Measurements from ENCODE around the gene SNX22.

The SNX22 gene

DNA sequence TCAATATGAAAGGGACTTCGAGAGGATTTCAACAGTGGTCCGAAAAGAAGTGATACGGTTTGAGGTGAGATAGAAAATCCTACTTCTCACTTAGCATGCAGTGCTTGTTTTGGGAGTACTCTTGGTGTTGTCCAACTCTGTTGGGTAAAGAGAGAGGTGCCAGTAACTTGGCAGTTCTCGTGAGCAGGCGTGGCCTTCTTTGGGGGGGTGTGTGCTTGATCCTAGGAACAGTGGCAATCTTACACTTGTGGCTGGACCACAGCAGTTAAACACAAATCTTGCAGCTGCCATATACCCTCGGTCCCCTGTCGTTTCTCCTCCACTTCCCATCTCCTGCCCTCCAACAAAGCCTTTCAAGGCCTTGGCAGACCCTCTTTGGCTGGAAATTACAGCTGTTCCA lies 15.2 kb upstream of the SNX22 start:
- DNase-seq, result no peak

DNA sequence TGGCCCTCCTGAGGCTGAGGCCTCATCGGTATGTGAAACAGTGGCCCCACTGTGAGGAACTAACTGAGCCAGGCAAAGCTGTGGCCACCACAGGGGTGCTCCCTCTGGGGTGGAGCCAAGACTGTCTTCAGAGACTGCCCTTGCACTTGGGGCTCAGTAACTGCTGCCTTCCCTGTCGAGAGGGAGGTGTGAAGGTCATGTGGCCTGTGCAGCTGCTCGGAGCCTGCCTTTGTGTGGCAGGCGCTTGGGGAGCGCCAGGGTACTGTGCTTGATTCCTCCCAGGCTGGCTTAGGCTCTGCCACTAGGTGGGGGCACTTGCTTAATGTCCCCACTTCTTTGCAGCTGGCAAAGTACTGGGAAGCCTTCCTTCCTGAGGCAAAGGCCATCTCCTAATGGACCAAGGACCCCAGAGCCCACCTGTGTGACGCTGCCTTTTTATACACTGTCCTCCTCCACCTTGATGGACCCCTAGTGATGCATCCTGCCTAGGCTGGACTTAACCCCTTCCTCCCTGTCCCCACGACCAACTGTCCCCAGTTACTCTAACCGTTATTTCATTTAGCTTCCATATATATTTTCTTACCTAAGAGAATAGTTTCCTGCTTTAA lies 14.2 kb upstream of the SNX22 start:
- no peak for DNase-seq

DNA sequence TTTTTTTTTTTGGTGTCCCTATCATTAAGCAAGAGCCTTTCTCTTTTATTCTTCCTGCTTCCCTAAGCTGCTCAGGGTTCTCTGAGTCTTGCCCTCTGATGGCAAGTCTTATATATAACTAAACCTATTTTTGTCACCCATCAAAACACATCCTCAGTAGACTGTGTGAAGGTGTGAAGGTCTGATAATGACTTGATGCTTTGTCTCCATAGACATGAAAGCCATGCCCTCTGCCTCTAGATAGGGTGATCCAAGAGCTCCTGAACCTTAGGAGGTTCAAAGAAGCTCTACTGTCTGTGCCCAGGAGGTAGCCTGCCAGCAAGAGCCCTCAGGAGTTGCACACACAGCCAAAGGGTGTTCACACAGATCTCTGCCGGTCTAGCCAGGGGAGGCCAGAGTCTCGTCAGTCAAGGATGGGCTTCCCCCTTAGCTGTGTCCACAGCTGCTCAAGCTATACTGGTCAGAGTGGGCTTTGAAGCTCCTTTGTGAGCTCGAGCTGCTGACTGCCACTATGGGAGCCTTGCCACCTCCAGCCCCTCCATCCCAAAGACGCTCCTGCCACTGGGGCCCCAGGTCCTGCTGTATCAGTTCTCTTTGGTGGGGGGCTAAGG lies 13.1 kb upstream of the SNX22 start:
- no peak for DNase-seq

DNA sequence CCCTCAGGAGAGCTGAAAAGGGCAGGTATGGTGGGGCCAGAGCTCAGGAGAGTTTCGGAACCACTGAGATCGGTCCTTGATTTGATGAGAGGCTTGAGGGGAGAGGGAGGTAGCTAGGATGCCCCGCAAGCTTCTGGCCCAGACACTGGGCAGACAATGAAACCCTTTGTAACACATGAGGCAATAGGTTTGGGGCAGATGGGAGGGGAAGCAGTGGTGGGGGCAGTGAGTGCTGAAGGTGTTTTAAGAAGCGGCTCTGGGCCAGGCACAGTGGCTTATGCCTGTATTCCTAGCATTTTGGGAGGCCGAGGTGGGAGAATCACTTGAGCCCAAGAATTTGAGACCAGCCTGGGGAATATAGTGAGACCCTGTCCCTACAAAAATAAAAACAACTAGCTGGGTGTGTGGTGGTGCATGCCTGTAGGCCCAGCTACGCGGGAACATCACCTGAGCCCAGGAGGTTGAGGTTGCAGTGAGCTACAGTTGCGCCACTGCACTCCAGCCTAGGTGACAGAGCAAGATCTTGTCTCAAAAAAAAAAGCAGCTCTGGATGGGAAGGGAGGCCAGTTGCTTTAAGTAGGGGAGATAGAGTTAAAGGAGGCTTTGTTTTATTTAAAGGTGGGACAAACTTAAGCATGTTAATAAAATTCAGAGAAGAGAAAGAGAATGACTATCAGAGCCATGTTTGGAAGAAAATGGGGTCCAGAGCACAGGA lies 9.6 kb upstream of the SNX22 start:
- no peak for DNase-seq

DNA sequence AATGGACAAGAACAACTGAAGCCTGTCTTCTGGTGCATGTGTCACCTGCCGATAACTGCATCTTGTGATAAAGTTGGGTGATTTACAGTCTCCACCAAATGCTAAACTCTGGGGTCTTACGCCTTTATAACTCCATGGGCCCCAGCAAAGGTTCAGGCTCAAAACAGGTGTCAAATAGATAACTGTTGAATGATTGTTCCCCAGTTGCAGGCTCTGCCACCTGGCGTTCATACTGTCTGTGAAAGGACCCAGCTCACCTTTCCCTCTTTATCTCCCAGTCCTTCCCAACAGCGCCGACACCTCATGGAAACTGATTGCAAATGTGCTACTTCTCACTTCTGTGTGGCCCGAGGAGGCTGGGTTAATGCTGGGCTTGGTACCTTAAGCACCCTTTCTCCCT lies 8.3 kb upstream of the SNX22 start:
- no peak for DNase-seq

DNA sequence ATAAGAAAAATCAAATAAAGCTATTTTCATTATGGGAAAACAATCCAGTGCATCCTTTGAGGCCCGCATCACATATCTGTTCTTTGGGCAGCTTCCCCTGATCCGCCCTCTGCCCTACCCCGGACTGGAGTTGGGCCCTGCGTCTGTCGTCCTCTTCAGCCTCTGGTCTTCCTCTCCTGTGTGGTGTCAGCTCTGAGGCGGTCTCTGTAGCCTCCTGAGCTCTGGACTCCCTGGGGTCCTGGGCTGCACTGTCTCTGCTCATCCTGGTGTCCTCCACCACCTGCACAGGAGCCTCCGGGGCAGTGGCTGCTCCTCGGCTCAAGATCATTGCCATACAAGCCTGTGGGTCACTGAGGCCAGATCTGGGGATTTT lies 7.4 kb upstream of the SNX22 start:
- DNase-seq, result no peak

DNA sequence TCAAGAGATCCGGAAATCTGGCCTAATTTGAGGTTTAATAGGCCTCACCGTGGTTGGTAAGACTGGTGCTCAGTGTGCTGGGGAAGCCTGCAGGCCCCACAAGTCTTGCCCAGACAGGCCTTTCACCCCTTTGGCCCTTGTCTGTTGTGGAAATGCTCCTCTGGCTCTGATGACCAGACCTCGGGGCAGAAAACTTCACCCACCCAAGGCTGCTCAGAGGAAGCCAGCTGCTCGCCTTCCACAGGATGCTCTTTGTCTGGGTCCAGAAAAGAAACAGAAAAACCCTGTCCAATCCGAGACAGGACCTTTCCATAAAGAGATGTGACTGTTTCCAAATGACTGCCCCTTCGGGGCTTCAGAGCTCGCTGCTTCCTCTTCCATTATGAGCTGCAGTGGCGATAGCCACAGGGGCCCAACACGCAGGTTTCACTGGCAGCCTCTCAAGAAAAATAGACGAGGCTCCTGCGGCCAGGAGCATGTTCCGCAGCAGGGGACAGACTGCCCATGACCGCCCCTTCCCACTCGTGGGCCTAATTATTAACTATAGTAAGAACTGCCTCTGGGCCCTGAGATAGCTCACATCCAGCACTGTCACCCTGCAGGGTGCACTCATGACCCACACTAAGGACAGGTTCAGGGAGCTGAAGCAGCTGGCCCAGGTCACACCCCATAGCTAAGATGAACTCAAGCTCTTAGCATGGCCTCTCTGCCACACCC lies 6.8 kb upstream of the SNX22 start:
- DNase-seq, result no peak

DNA sequence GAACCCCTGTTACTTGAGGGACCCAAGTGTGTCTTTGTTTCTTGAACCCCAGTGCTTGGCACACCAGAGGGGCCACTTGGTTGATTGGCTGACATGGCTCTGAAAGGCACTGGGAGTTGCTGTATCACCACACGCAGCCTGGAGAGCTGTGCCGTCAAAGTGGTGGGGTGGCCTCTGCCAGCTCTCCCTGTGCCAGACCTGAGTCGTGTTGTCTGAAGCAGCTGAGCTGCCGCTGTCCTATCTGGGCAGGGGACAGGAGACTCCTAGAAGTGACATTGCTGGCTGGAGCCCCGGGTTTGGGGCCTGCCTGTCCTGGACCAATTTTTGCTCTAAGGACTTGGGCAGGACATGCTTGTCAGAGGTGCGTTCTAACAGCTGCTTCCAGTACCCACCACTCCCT lies 5.5 kb upstream of the SNX22 start:
- DNase-seq, result no peak

DNA sequence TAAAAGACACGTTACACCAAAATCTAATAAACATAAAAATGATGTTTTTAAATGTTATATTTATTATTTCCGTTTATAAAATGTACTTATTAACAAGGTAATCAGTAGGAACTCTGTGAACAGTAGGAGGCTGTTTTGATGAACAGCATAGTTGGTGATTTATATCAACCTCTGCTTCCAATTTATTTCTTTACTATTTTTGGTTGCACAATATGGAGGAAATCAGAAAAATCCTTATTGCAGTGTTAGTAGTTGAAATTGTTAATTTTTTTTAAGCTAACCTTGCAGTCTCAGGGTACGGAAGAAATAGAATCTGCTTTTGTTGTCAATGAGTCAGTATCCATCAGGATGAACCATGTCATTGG lies 5.0 kb upstream of the SNX22 start:
- DNase-seq, result no peak

DNA sequence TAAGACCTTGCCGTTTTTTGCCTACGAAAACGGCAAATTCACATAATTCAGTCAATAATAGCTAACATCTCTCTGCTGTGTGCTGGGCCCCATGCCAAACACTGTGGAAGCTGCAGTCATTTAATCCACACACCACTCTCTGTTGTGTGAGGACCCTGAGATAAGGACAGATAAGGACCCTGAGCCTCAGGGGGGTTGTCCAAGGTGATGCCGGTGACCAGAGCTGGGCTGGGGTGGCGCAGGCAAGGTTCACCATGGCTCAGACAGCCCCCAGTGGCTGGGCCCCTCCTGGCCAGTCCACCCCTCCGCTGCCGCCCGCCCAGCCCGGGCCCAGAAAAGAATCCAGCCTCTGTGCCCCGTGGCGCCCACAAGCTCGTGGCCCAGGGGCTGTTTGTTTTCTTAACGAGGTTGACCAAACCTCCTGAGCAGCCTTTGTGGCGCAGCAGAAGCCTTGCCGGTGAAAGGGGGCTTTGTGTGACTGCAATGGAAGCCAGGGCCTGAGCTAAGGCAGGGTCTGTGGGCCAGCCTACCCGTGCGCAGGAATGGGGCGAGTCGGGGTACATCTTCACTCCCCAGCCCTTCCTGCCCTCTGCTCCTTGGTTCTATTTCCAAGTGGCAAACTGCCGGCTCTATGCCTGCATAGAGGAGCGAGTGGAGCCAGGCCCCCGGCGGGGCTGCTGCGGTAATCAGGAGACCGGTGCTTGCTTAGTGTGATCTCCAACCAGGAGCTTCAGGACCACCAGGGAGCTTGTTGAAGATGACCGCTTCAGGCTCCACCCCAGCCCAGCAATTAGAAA lies 4.4 kb upstream of the SNX22 start:
- no peak for DNase-seq

DNA sequence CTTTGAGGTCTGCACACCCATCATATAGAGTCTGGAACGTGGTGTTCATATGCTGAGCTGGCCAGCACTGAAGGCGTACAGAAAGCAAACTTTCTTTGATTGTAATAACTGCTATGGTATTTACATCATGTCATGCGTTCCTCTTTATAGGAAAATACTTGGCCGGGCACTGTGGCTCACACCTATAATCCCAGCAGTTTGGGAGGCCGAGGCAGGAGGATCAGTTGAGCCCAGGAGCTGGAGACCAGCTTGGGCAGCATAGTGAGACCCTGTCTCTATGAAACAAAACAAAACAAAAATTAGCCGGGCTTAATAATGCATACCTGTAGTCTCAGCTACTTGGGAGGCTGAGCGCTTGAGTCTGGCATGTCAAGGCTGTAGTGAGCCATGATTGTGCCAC lies 3.4 kb upstream of the SNX22 start:
- DNase-seq, result no peak

DNA sequence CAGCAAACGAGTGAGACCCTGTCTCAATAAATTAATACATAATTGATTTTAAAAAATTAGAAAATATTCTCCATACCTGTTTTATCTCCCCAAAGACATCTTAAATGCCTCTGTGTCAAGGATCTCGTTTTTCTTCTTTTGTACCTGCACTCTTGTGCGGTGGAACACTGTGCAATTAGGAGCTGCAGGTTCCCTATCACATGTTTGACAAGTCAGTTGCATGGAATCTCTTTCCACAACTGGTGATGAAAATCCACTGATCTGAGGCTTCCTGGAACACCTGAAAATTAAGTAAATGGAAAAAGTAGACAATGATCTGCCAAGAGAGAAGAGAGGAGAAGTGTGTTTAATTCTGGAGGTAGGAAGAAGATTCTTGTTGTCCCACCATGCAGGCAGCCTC lies 3.0 kb upstream of the SNX22 start:
- DNase-seq, result no peak

DNA sequence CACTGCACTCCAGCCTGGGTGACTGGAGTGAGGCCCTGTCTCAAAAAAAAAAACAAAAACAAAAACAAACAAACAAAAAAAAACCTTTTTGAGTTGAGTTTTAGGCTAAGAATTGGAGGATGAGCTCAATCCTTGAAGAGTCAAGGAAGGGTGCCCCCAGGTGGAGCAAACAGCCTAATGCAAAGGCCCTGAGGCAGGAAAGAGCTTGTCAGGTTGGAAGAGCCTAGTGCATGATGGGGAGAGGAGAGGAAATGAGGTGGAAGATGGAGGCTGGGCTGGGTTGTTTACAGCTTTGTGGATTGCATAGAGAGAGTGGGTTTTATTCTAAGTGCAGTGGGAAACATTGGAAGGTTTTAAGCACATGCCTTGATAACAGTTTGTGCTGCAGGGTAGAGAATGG lies 2.1 kb upstream of the SNX22 start:
- DNase-seq, result peak in 1 of 2 donors; percentile 5

DNA sequence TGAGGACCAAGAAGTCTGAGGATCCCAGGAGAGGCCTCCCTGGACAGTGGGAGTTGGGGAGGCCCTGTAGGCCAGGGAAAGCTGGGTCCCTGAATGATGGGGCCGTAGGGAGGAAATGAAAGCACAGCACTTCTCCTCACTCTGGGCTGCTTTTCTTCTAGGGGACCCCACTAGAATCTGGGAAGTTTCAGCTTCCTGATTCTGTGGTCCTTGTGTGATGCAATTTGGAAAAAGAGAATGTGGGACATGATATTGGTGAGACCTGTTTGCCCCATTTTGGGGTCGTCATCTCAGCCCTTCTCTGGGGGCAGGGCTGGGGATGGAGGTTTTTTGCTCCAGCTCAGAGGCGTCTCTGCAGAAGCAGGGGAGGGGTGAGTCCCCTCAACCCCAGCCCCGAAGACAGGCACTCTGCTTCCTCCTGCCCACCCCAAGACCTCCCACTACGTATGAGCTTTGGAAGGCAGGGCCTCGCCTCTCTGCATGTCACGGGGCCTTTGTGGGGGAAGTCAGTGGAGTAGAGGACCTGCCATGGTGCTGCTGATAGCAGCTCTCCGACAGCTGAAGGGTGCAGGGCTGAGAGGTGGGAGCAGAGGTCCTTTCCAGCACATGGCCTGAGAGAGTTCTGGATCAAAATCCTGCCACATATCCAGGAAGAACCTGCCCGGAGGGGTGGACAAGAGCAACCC lies 1.5 kb upstream of the SNX22 start:
- DNase-seq, result peak; percentile 15 to 41

DNA sequence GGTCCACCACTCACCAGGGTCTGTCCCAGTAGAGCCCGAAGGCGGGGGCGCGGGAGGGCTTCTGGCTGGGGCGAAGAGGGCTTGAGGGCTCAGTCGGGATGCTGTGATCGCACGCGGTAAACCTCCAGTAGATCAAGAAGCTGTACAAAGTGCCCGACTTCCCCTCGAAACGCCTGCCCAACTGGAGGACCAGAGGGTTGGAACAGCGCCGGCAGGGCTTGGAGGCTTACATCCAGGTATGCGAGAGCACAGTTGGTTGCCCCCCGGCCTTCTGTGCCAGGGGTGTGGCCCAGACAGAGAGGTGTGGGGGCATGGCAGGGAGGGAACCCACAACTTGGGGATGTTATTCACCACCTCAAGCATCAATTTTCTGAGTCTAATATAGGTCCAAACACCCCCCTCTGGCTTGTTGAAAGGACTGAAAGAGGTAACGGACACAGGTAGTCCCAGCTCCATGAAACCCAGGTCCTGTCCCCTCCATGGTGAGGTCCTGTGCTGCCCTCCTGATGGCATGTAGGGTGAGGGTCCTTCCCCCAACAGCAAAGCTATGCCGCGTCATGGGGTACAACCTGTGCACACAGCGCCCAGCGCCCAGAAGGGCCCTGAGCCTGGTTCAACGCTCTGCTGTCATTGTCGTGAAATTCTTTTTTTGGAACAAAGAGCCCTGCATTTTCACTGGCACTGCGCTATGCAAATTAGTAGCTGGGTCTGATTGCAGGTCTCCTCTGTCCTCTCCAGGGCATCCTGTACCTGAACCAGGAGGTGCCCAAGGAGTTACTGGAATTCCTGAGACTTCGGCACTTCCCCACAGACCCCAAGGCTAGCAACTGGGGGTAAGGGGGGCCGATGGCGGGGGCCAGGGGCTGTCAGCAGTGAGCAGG lies 1.2 kb downstream of the SNX22 start:
- DNase-seq, result peak in 1 of 2 donors; percentile 5

DNA sequence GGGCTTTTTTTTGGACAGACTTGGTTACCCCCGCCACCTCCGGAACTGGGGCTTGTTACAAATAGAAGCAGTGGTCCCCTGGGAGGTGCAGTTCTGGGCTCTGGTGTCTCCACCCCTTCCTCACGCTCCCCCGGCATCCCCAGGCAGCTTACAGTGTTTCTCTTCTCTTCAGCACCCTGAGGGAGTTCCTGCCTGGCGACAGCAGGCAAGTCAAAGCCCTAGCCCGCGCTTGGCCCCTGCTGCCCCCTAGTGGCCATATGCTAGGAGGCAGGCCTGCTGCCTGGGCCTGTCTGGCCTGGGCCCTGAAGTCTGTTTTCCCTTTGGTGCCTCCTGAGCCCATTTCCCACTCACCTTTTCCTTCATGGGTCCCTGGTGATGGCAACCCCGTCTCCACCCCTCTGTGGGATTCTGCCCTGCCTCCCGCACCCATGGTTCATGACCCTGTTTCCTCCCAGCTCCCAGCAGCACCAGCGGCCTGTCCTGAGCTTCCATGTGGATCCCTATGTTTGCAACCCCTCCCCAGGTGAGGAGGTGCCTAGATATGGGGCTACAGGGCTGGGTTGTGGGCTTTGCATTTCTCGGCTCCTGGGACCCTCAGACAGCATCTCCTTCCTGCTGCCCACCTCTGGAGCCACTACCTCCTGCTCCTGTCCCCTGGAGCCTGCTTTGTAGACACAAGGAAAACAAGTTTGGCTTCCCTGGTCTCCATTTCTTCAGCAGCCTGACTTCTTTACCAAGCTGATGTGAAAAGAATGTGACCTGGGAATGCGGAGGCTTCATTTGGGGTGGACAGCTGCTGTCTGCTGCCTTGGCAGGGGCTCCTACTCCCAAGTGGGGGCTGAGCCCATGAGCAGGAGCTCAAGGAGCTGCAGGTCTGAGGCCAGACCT lies 2.2 kb downstream of the SNX22 start:
- DNase-seq, result peak; percentile 69 to 98

DNA sequence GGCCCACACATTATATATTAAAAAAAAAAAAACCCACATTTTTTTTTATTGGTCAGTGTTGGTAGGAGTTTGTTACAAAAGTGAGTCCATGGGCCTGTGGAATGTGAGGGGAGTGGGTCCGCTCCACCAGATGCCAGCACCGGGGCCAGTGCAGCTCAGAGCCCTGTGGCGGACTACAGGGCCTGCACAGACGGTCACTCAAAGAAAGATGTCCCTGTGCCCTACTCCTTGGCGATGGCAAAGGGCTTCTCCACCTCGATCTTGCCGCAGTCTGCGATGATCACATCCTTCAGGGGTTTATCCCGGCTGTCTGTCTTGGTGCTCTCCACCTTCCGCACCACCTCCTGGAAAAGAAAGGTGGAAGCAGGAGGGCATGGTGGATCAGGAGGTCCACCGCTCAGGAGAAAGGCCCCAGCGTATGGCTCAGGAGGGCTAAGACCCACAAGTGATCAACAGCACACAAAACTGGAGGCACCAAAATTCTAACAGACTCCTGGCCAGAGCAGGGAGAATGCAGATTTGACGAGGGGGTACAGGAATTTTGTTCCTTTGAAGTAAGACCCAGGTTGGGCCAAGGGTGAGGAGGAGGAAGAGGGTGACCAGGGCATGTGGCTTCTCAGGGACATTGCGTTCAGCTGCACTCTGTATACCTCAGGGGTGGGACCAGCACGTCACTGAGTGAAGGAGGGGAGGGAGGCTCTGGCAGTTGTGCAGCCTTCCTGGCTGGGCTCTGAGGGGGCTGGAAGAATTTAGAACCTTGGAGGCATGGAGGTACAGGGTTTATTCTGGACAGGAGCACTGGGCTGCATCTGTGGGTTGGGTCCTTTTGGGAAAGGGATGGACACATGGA lies 4.5 kb downstream of the SNX22 start:
- DNase-seq, result no peak

DNA sequence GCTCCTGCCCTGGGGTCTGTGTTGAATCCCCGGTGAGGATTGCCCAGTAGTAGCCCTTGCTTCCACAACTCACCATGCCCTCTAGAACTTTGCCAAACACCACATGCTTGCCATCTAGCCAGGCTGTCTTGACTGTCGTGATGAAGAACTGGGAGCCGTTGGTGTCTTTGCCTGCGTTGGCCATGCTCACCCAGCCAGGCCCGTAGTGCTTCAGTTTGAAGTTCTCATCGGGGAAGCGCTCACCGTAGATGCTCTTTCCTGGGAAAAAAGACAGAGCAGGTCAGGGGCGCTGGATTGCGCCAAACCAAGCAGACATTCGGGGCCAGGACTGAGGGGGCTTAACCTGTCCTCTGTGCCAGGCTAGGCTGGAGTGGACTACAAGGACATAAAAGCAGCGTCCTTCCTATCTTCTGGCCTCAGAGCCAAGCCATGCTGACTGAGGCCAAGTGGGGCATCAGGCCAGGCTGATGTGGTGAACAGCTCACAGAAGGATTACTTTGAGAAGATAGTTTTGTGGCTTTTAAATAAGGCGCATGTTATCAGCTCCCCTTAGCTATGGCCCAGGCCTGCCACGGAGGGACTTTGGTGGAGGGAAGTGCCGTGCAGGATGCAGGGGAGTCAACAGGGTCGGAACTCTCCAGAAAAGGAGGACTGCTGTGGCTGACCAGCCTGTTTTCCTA lies 5.3 kb downstream of the SNX22 start:
- no peak for DNase-seq

DNA sequence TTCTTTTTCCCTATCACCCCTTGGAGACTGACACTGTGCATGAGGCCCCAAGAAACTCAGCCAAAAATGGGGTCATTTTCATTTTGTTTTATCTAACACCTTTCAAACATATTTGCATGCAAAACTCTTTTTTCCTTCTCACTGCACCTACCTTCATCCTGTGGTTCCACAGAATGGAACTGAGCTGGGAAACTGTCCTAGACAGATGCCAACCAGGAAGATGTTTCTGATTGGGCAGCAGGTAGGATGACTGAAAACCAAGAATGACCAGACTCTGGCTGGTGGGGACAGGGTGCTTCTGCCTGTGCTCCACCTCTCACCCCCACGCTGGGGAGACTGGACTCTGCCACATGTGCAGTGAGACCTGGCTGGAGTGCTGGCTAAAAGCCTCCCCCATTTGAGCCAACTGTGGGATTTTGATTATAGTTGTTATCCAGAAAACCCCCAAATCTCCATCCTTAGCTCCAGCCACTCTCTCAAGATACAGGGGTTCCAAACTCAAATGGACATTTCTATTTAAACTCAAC lies 6.1 kb downstream of the SNX22 start:
- DNase-seq, result no peak
